Mononuclear cell (primary cell): Measurements from ENCODE around the gene PXYLP1. TPM values are rescaled to one million over a fixed set of nuclear protein-coding genes. Genes with fewer than 3 reads are reported as not detected.
A peak's percentile ranks its signal among the peaks of the same experiment; 100 is the strongest.

Experiments
- H3K27me3 ChIP-seq: 2 replicates; pipeline ENCODE4 v1.6.0; 2011; ENCODE audit warnings: low read length, control low read depth; ENCODE audit not compliant: insufficient read depth
- H3K4me1 ChIP-seq: 2 replicates; pipeline ENCODE4 v1.5.1; 2011; ENCODE audit warnings: mild to moderate bottlenecking, low read length, control low read depth; ENCODE audit not compliant: insufficient read depth
- H3K4me3 ChIP-seq: 2 replicates; pipeline ENCODE4 v1.5.1; 2011; ENCODE audit warnings: mild to moderate bottlenecking, low read length, moderate library complexity
- H3K9me3 ChIP-seq: 2 replicates; pipeline ENCODE4 v1.5.1; 2011; ENCODE audit warnings: low read depth, mild to moderate bottlenecking, control low read depth, low read length
- total RNA-seq: library from RNA; depleted of rRNA; stranded (reverse); fragments of >200 nt; gene quantifications from one replicate; pipeline ENCODE4 v1.2.3, GENCODE V29; 2012

PXYLP1 gene
- total RNA-seq, 1 donor, result 19.8 TPM

DNA sequence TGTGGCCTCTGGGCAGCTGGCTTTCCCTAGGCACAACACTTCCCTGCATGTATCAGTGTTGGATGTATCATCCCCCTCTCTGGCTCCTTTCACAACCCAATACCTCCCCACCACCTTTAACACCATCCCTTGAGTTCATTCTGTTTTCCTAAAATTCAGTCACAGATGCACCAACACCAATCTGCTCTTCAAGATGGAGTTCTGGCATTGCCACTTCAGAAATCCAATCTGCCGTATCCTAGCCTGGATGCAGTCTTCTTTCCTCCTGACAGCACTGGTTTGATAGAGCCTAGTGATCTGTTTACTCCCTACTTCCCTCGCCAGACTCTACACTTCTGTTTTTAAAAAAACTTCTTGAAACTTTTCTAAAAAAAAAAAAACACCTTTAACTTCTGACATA is 21.7 kb downstream of the PXYLP1 start:
- no peaks in the 10 kb centered on the region for H3K4me1 ChIP-seq
- no peak overlapping the region for H3K4me3 ChIP-seq

DNA sequence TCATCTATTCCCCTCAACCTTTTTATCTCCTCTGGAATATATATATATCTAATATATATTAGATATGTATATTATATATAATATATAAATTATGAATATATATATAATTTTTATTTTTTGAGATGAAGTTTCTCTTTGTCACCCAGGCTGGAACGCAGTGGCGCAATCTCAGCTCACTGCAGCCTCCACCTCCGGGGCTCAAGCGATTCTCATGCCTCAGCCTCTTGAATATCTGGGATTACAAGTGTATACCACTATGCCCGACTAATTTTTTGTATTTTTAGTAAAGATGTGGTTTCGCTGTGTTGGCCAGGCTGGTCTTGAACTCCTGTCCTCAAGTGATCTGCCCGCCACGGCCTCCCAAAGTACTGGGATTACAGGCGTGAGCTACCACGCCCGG is 22.2 kb downstream of the PXYLP1 start:
- H3K4me3 ChIP-seq, result no peak overlapping the region
- no peaks in the 10 kb centered on the region for H3K27me3 ChIP-seq
- no peaks in the 10 kb centered on the region for H3K4me1 ChIP-seq
- no peaks in the 10 kb centered on the region for H3K9me3 ChIP-seq

More for the DNA sequence above, 21.7 kb downstream of the PXYLP1 start:
- no peaks in the 10 kb centered on the region for H3K27me3 ChIP-seq
- H3K9me3 ChIP-seq, result no peaks in the 10 kb centered on the region

DNA sequence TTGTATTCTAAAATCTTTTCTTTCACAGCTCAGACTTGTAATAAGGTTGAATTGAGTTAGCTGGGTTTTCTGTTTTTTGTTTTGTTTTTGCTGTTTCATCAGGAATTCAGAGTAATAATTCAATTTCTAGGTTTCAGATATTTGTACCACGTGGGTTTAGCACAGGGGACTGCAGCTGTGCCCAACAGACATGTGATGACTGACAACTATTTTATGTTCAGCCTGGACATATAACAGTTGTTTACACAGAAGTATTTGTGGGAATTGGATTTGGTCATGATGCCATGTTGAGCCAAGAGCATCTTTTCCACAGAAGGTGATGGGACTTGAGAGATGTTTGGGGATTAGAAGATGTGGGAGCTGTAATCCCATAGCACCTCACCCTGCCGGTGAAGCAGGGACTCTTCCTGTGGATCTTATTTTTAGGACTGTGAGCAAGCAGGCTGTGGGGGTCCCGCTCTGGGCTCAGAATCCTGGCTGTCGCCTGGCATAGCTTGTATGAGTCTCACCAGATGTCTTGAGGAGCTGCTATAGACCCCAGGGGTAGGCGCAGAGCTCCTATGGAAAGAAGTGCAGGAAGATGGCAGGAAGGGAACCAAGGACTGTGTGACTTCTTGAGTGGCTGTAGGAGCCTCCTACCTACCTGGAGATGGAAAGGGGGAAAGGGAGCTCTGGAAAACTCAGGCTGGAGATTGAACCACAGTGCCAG is 23.7 kb downstream of the PXYLP1 start:
- no peaks in the 10 kb centered on the region for H3K27me3 ChIP-seq
- H3K4me3 ChIP-seq, result no peak overlapping the region
- no peaks in the 10 kb centered on the region for H3K9me3 ChIP-seq
- no peaks in the 10 kb centered on the region for H3K4me1 ChIP-seq

DNA sequence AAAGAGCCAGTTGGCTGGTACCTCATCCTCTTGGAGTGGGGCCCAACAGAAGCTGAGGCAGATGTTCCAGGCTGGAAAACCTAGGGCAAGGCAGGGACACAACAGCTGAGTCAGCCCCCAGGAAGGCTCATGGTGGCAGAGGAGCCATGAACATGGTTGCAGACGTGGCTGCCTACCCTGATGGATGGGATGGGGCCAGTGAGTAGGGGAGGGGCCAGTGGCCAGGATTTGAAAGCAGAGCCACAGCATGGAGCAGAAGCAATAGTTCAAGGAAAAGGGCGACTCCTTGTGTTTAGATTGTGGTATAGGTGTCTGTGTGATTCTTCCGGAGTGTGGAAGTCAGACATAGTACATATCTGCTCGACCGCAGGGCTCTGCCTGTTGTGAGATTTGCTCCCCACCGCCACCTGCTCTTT is 24.2 kb downstream of the PXYLP1 start:
- H3K27me3 ChIP-seq, result no peaks in the 10 kb centered on the region
- H3K4me1 ChIP-seq, result no peaks in the 10 kb centered on the region
- H3K4me3 ChIP-seq, result no peak overlapping the region
- no peaks in the 10 kb centered on the region for H3K9me3 ChIP-seq

DNA sequence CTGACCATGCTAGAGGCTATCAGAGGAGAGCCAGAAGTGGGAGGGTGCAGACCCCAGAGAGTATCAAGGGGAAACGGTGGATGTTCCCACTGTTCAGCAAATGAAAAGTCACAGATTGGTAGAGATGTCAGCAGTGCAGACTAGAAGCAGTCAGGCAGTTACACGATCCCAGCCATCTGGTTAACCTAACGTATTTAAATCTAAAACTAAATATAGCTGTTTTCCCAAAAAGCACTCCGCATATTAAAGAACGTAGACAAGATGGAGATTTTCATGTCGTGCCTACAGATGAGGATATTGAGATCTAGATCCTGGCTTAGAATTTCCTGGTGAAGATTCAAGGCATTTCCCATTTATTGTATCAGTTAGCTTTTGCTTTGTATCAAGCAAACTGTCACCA is 25.2 kb downstream of the PXYLP1 start:
- Histone ChIP-seq H3K4me3 (no peak overlapping the region), H3K9me3 (no peaks in the 10 kb centered on the region), H3K27me3 (no peaks in the 10 kb centered on the region), H3K4me1 (peaks cover 2% of the 10 kb centered on the region)

DNA sequence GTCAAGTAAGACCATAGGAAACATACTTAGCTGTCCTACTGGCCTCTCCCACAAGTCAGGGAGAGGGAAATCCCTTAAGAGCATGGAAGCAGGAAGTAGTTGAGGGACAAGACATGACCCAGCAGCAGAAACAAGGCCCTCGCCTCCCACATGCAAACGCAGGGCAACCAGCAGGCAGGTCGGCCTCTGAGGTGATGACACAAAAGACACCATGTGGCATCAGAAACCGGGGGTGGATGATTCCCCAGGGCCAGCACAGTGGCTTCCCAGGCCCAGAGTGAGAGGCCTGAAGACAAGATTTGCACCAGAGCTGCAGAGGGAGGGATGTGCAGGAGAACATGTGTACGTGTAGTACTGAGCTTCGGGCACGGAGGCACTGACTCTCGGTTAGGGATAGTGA is 26.3 kb downstream of the PXYLP1 start:
- H3K4me1 ChIP-seq, result peaks cover 3% of the 10 kb centered on the region
- H3K4me3 ChIP-seq, result no peak overlapping the region
- H3K9me3 ChIP-seq, result no peaks in the 10 kb centered on the region
- no peaks in the 10 kb centered on the region for H3K27me3 ChIP-seq

DNA sequence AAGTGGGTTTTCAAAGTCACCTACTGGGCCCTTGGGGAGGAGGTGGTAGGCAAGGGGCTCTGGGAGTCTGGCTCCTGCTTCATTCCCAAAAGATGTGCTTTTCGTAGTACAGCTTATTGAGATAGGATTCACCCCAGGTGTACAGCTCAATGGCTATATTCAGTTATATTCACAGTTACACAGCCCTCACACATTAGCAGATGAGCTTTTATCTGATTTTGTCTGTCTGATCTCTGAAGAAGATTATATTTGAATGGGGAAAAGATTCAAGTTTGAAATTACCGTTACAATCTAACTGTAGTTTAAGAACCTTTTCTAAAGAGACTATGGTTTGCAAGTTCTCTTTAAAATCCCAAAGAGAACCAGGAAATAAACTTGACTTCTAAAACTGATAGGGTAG is 27.3 kb downstream of the PXYLP1 start:
- H3K4me1 ChIP-seq, result peaks cover 3% of the 10 kb centered on the region
- H3K9me3 ChIP-seq, result no peaks in the 10 kb centered on the region
- H3K27me3 ChIP-seq, result no peaks in the 10 kb centered on the region
- H3K4me3 ChIP-seq, result no peak overlapping the region

DNA sequence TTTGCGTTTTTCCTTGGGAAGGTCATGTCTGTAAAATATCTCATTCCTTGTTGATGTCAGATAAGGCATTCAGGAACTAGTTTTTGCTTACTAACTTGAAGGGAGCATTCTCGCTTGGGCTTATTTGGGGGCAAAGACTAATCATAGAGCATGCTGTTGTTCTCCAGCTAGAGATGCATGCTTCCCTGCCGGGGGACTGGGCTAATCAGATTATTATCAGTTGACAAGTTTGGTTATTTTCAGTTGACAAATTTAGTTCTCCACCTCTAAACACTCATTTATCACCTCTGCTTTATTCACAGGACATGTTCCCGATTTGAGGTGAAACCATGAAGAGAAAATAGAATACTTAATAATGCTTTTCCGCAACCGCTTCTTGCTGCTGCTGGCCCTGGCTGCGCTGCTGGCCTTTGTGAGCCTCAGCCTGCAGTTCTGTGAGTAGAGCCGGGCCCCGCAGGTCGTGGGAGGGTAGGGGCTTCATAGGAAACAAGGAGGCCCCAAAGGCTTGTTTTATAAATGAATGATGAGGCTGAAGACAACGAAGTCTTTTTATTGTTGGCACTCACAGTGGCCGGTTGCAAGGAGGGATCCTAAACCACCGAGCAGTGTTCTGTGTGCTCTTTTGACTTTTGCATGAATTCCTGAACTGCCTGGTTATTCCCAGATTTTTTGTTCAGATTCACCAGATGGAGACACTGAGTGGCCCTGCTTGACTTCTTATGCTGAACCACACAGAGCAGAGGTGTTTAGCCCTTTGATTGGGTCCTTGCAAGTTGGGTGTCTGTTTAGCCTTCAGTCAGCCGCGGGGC is 28.4 kb downstream of the PXYLP1 start:
- Histone ChIP-seq H3K9me3 (no peaks in the 10 kb centered on the region), H3K4me1 (peaks cover 3% of the 10 kb centered on the region), H3K27me3 (no peaks in the 10 kb centered on the region), H3K4me3 (no peak overlapping the region)

DNA sequence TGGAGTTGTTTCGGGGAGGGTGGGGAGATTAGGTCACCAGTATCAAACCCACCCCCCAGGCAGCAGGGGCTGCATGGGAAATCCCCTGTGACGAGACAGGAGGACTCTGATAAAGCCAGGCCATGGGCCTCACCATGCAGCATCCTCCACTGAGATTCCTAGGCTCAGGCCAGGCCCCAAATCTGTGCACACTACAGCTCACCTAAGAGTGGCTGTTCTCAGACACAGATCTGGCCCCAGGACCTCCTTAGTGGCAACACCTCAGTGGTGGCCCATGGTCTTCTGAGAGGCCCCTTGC is 29.0 kb downstream of the PXYLP1 start:
- Histone ChIP-seq H3K27me3 (no peaks in the 10 kb centered on the region), H3K9me3 (no peaks in the 10 kb centered on the region), H3K4me1 (peaks cover 4% of the 10 kb centered on the region), H3K4me3 (no peak overlapping the region)

DNA sequence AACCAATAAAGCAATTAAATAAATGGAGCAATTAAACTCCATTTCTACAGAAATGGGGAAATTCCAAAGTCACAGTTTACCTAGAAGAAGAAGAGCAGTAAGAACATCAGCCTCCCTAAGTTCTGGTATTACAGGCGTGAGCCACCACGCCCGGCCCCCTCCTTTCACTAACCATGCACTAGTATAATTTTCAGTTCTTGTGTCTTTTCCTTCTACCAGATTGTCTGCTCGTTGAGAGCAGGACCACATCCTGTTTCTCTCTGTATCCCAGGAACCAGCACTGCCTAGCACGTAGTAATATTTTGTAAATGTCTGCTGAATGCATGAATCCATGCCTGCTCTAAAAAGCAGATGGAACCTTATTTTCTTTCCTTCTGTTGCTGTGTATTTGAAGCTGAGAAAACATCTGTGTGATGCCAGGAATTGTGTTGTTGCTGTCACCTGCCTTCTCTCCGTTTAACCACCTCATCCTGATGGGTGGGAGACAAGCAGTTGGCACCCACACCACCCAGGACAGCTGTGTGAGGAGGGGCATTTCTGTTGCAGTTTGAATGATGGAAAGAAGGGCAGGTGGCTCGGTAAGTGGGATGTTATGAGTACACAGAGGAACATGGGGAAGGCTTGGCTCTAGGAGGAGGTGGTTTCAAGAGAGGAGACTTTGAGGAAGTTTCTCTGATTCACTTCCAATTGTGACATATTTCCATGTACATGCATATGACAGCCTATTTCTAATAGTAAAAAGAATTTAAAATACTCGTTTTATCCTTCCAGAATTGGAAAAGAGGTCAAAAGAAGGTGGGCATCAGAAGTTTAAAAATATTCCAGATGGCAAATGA is 30.1 kb downstream of the PXYLP1 start:
- H3K27me3 ChIP-seq, result no peaks in the 10 kb centered on the region
- no peaks in the 10 kb centered on the region for H3K9me3 ChIP-seq
- no peak overlapping the region for H3K4me3 ChIP-seq
- peaks cover 16% of the 10 kb centered on the region for H3K4me1 ChIP-seq

DNA sequence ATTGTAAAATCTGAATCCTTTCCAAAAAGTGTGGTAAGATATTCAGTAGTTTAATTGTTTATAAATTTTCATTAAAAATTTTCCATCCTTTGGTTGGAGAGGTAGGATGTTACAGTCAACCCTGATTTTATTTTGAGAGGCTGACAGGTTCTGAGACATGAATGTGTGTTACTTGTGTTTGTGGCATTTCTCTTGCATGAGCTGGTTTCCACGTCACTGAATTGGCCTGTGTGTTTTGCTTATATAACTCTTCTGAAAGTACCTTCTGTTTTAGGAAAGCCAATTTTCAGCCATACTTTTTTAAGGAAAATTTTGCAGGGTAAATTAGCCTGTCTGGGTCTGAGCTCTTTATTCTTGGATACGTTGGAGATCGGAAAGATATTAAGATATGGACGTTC is 30.7 kb downstream of the PXYLP1 start:
- no peaks in the 10 kb centered on the region for H3K9me3 ChIP-seq
- no peaks in the 10 kb centered on the region for H3K27me3 ChIP-seq
- H3K4me1 ChIP-seq, result peaks cover 19% of the 10 kb centered on the region
- H3K4me3 ChIP-seq, result no peak overlapping the region

DNA sequence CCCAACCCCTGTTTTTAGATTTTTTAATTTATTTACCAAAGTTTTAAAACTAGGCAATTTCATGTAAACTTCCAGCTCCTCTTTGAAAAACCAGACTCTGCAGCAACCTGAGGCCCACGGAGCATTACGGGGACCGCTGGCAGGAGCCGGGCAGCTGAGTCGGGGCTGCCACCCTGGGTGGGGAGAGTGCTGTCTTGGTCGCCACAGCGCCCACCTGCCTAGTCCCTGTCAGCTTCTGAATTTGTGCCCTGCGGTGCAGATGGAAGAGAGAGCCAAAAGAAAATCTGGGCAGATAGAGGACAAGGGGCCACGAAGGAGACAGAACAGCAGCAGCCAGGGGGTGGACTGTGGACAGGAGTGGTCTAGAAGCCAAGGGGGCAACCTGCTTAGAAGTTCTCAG is 34.6 kb downstream of the PXYLP1 start:
- Histone ChIP-seq H3K9me3 (no peaks in the 10 kb centered on the region), H3K4me1 (peaks cover 34% of the 10 kb centered on the region), H3K4me3 (no peak overlapping the region), H3K27me3 (no peaks in the 10 kb centered on the region)

DNA sequence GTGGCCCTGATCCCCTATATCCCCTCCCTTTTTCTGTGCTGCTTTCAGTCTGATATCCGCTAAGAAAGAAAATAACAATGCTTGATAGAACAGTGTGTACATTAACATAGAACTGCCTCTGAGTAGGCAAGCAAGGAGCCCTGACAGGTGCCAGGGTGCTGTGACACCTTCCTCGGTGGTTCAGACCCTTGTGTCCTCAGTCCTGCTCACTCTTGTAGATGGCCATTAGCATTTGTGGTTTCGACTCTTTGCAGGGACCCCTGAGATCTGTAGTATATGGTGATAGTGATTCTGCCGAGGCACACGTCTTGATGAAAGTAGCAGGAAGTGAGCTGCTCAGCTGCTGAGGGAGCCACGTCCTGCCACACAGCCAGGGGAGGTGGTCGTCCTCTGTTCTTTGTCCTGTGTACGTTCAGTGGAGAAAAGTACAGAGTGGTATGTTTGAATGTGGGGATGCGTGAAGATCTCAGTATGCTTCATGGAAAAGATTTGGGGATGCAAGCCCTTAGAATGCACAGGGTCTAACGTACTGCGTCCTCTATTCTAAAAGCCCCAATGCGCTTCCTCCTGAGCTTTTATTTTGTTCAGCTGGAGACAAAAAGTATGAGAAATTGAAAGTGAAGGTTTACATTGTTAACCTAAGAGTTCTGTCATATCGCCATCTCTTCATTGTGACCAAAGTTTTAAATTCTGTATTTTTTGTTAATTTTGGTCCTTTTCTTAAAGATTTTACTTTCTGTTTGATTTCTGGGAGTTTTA is 35.4 kb downstream of the PXYLP1 start:
- H3K9me3 ChIP-seq, result no peaks in the 10 kb centered on the region
- peaks cover 31% of the 10 kb centered on the region for H3K4me1 ChIP-seq
- peak overlapping the region; percentile 26 for H3K4me3 ChIP-seq
- no peaks in the 10 kb centered on the region for H3K27me3 ChIP-seq

DNA sequence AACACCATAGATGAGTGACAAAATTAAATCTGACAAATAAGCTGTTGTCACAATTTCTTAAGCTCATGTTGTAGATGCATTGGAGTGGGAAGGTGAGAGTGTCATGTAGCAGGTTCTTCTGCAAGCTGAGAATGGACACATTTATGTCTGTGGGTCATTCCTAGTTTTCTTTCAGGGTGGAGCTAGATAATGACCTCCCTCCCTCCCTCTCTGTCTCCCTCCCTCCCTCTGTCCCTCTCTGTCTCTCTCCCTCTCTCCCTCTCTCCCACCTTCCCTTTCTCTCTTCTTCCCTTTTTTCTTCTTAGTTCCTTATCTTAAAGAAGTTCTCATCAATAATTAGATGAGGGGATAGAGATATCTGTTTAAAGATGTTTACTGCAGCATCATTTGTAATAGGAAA is 36.0 kb downstream of the PXYLP1 start:
- Histone ChIP-seq H3K4me1 (peaks cover 31% of the 10 kb centered on the region), H3K4me3 (peak overlapping the region; percentile 26), H3K27me3 (no peaks in the 10 kb centered on the region), H3K9me3 (no peaks in the 10 kb centered on the region)

DNA sequence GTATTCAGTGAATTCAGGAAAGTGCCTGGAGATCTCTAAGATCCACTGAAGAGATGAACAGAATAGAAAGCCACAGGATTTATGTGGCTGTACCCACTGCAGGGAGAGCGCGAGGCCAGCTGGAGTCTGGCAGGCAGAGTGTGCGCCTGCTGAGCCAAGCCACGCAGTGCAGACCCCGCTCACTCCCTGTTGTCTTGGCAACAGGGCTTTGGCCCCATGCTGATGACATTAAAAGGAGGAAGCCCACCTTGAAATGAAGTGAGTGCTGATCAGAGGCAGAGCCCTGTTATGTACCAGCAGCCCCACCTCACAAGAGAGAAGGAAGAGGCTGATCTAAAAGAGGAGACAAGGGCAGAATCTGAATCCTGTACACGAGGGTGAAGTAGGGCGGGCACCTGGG is 36.7 kb downstream of the PXYLP1 start:
- no peaks in the 10 kb centered on the region for H3K27me3 ChIP-seq
- no peak overlapping the region for H3K4me3 ChIP-seq
- peaks cover 31% of the 10 kb centered on the region for H3K4me1 ChIP-seq
- H3K9me3 ChIP-seq, result no peaks in the 10 kb centered on the region
